WTC11 (cell line): ENCODE measurements around the gene CXCL11. TPM values are rescaled to one million over a fixed set of nuclear protein-coding genes. Genes with fewer than 3 reads are reported as not detected.

Experiments
- ATAC-seq: fragments of 200-7000 bp; cut with Tn5 transposase; 2 replicates; pipeline ENCODE4 v1.10.0; 2021; ENCODE audit warnings: mild to moderate bottlenecking, moderate library complexity
- CTCF ChIA-PET: fragments of 300-600 bp; sonication (Branson Sonifier 250); formaldehyde crosslinking; loops from one replicate; lab custom pipeline; 2021; ENCODE audit warnings: antibody characterized with exemption; lab: Charles Lee
- POLR2A ChIA-PET: fragments of 350-600 bp; sonication (Branson Sonifier 250); formaldehyde crosslinking; loops from one replicate; lab custom pipeline; 2021; ENCODE audit warnings: antibody characterized with exemption; lab: Charles Lee
- DNase-seq: peaks from one replicate; pipeline ENCODE4 v3.0.0; 2021; ENCODE audit warnings: low spot score
- H3K27ac Mint-ChIP-seq: 2 replicates; pipeline ENCODE4 v1.8.0; 2021; ENCODE audit warnings: mixed read lengths
- H3K27me3 Mint-ChIP-seq: 2 replicates; pipeline ENCODE4 v1.8.0; 2021; ENCODE audit warnings: low read depth, mild to moderate bottlenecking, moderate library complexity, mixed read lengths
- H3K36me3 Mint-ChIP-seq: 2 replicates; pipeline ENCODE4 v1.8.0; 2021; ENCODE audit warnings: mixed read lengths
- H3K4me1 Mint-ChIP-seq: 2 replicates; pipeline ENCODE4 v1.8.0; 2022; ENCODE audit warnings: mixed read lengths
- H3K4me3 Mint-ChIP-seq: 2 replicates; pipeline ENCODE4 v1.8.0; 2021; ENCODE audit warnings: mild to moderate bottlenecking, moderate library complexity, mixed read lengths
- H3K9me3 Mint-ChIP-seq: 2 replicates; pipeline ENCODE4 v1.8.0; 2021; ENCODE audit warnings: mixed read lengths
- CTCF ChIP-seq: fragments of 200-600 bp; IDR thresholded peaks from 2 replicates; pipeline ENCODE4 v1.8.0; 2022; ENCODE audit warnings: antibody characterized with exemption
- E2F1 ChIP-seq: sonication (generic); formaldehyde crosslinking; IDR thresholded peaks from 2 replicates; pipeline ENCODE4 v1.8.0; 2022; ENCODE audit warnings: mild to moderate bottlenecking, missing genetic modification reagents
- ELF4 ChIP-seq: sonication (generic); formaldehyde crosslinking; IDR thresholded peaks from 2 replicates; pipeline ENCODE4 v1.8.1; 2022; ENCODE audit warnings: low read depth, mild to moderate bottlenecking, moderate library complexity, missing genetic modification reagents
- ETV6 ChIP-seq: sonication (generic); formaldehyde crosslinking; IDR thresholded peaks from 2 replicates; pipeline ENCODE4 v1.8.1; 2022; ENCODE audit warnings: mild to moderate bottlenecking, missing genetic modification reagents
- GTF2I ChIP-seq: fragments of 250-450 bp; sonication (Bioruptor Pico); conservative IDR thresholded peaks from 2 replicates; pipeline ENCODE4 v1.4.0; 2021; ENCODE audit warnings: mild to moderate bottlenecking
- IRF1 ChIP-seq: sonication (generic); formaldehyde crosslinking; IDR thresholded peaks from 2 replicates; pipeline ENCODE4 v1.8.0; 2023; ENCODE audit warnings: missing genetic modification reagents
- IRF2 ChIP-seq: sonication (generic); formaldehyde crosslinking; IDR thresholded peaks from 2 replicates; pipeline ENCODE4 v1.8.0; 2022; ENCODE audit warnings: low read depth, missing genetic modification reagents, borderline replicate concordance
- MAX ChIP-seq: sonication (generic); formaldehyde crosslinking; IDR thresholded peaks from 2 replicates; pipeline ENCODE4 v1.8.0; 2022; ENCODE audit warnings: mild to moderate bottlenecking, missing genetic modification reagents
- NFE2L1 ChIP-seq: sonication (generic); formaldehyde crosslinking; IDR thresholded peaks from 2 replicates; pipeline ENCODE4 v1.8.1; 2023; ENCODE audit warnings: missing genetic modification reagents
- NFYB ChIP-seq: sonication (generic); formaldehyde crosslinking; conservative IDR thresholded peaks from 2 replicates; pipeline ENCODE4 v1.8.0; 2022; ENCODE audit warnings: low read depth, missing genetic modification reagents
- OVOL2 ChIP-seq: fragments of 250-450 bp; sonication (Bioruptor Pico); IDR thresholded peaks from 2 replicates; pipeline ENCODE4 v1.9.0; 2021; ENCODE audit warnings: mild to moderate bottlenecking, borderline replicate concordance
- SP1 ChIP-seq: sonication (generic); formaldehyde crosslinking; conservative IDR thresholded peaks from 2 replicates; pipeline ENCODE4 v1.8.1; 2022; ENCODE audit warnings: missing genetic modification reagents
- TEAD4 ChIP-seq: sonication (generic); formaldehyde crosslinking; IDR thresholded peaks from 2 replicates; pipeline ENCODE4 v1.8.0; 2022; ENCODE audit warnings: mild to moderate bottlenecking, missing genetic modification reagents
- USF1 ChIP-seq: sonication (generic); formaldehyde crosslinking; IDR thresholded peaks from 2 replicates; pipeline ENCODE4 v1.8.0; 2022; ENCODE audit warnings: mild to moderate bottlenecking, missing genetic modification reagents
- ZBTB21 ChIP-seq: sonication (generic); formaldehyde crosslinking; IDR thresholded peaks from 2 replicates; pipeline ENCODE4 v1.8.1; 2023; ENCODE audit warnings: mild to moderate bottlenecking, missing genetic modification reagents, borderline replicate concordance
- ZNF416 ChIP-seq: fragments of 250-450 bp; sonication (Bioruptor Pico); IDR thresholded peaks from 2 replicates; pipeline ENCODE4 v1.9.0; 2021; ENCODE audit warnings: mild to moderate bottlenecking, inconsistent platforms
- ZNF532 ChIP-seq: fragments of 250-450 bp; sonication (Bioruptor Pico); IDR thresholded peaks from 2 replicates; pipeline ENCODE4 v1.9.0; 2021; ENCODE audit warnings: mild to moderate bottlenecking, borderline replicate concordance
- total RNA-seq: library from RNA; stranded (reverse); gene quantifications from 3 replicates; pipeline ENCODE4 v1.2.3, GENCODE V29; 2021

CXCL11 gene
- total RNA-seq, 1 experiment from 2014 or later, result 0.20 TPM

- no peak for TF ChIP-seq ZNF532 (CRISPR knock-in tag)
Observed at GRCh38 chr4:76074993-76075600, 39.2 kb upstream of the CXCL11 start (continued).

- POLR2A ChIA-PET, result interaction anchor here (0.5 kb wide), 1 partner anchor 12 kb away, joined by 3 read pairs; no protein-coding TSS in a partner anchor
- peaks cover 12% of the 10 kb centered on the region for H3K4me1 Mint-ChIP-seq
- peak within 1 kb of the TSS; percentile 62; the same call in 1 of the 2 replicates for H3K27ac Mint-ChIP-seq
- no peak within 1 kb of the TSS for H3K4me3 Mint-ChIP-seq
- no peaks in the 10 kb centered on the region for H3K36me3 Mint-ChIP-seq
- DNase-seq, result no peak
- no peak for ATAC-seq
- no peaks in the 10 kb centered on the region for H3K9me3 Mint-ChIP-seq
- no peak for TF ChIP-seq CTCF
- TF ChIP-seq ZNF532 (CRISPR knock-in tag), result no peak
- no peak for TF ChIP-seq GTF2I (CRISPR knock-in tag)
- no peak for TF ChIP-seq NFE2L1
- no peak for TF ChIP-seq NFYB (CRISPR knock-in tag)
- no peak for TF ChIP-seq E2F1 (CRISPR knock-in tag)
- TF ChIP-seq MAX (CRISPR knock-in tag), result no peak
- no peak for TF ChIP-seq ZNF416 (CRISPR knock-in tag)
- CTCF ChIA-PET, result interaction anchor here (0.9 to 1.3 kb wide), 3 partner anchors 13 to 158 kb away, joined by 3 to 10 read pairs (median 5); no protein-coding TSS in a partner anchor
- H3K27me3 Mint-ChIP-seq, result no peaks in the 10 kb centered on the region
Observed at GRCh38 chr4:76074468-76074867, 38.6 kb upstream of the CXCL11 start, which contains the start of gene ART3. ART3 (plus strand) TSS chr4:76074709; CDS start chr4:76075890, 1,181 bp downstream.

- H3K9me3 Mint-ChIP-seq, result no peaks in the 10 kb centered on the region
- POLR2A ChIA-PET, result no interaction called here
- CTCF ChIA-PET, result no interaction called here
- H3K4me1 Mint-ChIP-seq, result peaks cover 12% of the 10 kb centered on the region
- no peak overlapping the region for H3K4me3 Mint-ChIP-seq
- no peak overlapping the region for H3K27ac Mint-ChIP-seq
- H3K36me3 Mint-ChIP-seq, result no peaks in the 10 kb centered on the region
- peak; percentile 87 for ATAC-seq
- no peak for DNase-seq
- H3K27me3 Mint-ChIP-seq, result no peaks in the 10 kb centered on the region
- no peak for TF ChIP-seq ETV6 (CRISPR knock-in tag)
- no peak for TF ChIP-seq IRF1 (CRISPR knock-in tag)
- no peak for TF ChIP-seq USF1 (CRISPR knock-in tag)
- TF ChIP-seq ZBTB21, result no peak
- TF ChIP-seq TEAD4 (CRISPR knock-in tag), result no peak
- TF ChIP-seq SP1 (CRISPR knock-in tag), result no peak
- no peak for TF ChIP-seq ELF4 (CRISPR knock-in tag)
- no peak for TF ChIP-seq OVOL2 (CRISPR knock-in tag)
- TF ChIP-seq IRF2 (CRISPR knock-in tag), result no peak
Observed at GRCh38 chr4:76072760-76073159, 36.9 kb upstream of the CXCL11 start.
